Measurements from ENCODE around the gene SCN7A.
"Not testable (repeated sequence)": the region's sequence is repeated elsewhere in the genome, so short reads cannot be mapped to it uniquely, and the experiment has no call there.

SCN7A gene

GRCh38 chr2:166373539-166373938, 120.5 kb downstream of the SCN7A start:
- no peak for DNase-seq (ENCODE audit: low spot score in 2 of 2)
- no peak overlapping the region for H3K4me3 ChIP-seq
- peaks cover 22% of the 10 kb centered on the region for H3K4me1 ChIP-seq
- no peaks in the 10 kb centered on the region for H3K27me3 ChIP-seq (ENCODE audit: low read depth)
- in situ Hi-C loops (cut with MboI; ENCODE audit: low sequenced_read_pairs): no loop called here
- no peaks in the 10 kb centered on the region for H3K36me3 ChIP-seq (replicated peaks)
- no peaks in the 10 kb centered on the region for H3K9me3 ChIP-seq

DNA sequence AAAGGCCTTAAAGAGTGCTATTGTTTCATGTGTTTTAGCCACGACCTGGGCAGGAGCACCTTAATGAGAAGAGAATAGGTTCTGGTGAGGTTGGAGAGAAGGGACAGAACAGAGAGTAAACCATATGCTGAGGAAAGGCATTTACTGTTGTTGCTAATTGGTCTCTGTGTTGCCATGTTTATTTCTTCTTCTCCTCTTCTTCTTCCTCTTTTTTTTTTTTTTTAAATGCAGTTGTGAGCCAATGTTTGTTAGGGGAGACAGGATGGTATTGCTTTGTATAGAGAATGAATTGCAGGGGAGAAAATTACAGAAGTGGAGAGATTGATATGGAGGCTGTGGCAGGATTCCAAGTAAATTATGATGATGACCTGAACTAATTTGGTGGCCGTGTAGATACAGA, 120.9 kb downstream of the SCN7A start:
- Histone ChIP-seq H3K9me3 (no peaks in the 10 kb centered on the region), H3K4me1 (peaks cover 22% of the 10 kb centered on the region), H3K27me3 (ENCODE audit: low read depth) (no peaks in the 10 kb centered on the region), H3K36me3 (replicated peaks) (no peaks in the 10 kb centered on the region), H3K4me3 (no peak overlapping the region)
- no peak for DNase-seq (ENCODE audit: low spot score in 2 of 2)
- in situ Hi-C loops (cut with MboI; ENCODE audit: low sequenced_read_pairs): no loop called here

DNA sequence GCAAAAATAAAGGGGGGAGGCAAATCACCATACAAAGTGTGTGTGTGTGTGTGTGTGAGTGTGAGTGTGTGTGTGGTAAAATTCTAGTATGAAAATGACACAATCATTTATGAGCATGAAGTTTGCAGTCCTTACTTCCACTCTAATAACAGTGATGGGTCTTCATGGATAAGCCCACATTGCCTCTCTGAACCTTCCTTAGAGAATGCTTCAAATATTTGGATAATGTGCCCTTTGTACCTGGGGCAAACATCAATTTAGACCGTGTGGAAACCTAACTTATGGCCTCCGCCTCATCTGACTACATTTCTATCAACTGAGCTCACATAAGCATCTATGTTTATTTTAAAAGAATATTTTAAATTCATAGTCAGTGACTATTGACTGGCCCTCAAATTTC, 122.0 kb downstream of the SCN7A start:
- no peak for DNase-seq (ENCODE audit: low spot score in 2 of 2)
- in situ Hi-C loops (cut with MboI; ENCODE audit: low sequenced_read_pairs): no loop called here

GRCh38 chr2:166365803-166366420, 128.1 kb downstream of the SCN7A start:
- Histone ChIP-seq H3K9me3 (no peaks in the 10 kb centered on the region), H3K27me3 (ENCODE audit: low read depth) (no peaks in the 10 kb centered on the region), H3K4me3 (no peak overlapping the region), H3K4me1 (peaks cover 16% of the 10 kb centered on the region), H3K36me3 (replicated peaks) (no peaks in the 10 kb centered on the region)
- DNase-seq (ENCODE audit: low spot score in 2 of 2): no peak
- in situ Hi-C loops (cut with MboI; ENCODE audit: low sequenced_read_pairs): no loop called here

More for the DNA sequence above, 122.0 kb downstream of the SCN7A start:
- no peaks in the 10 kb centered on the region for H3K27me3 ChIP-seq (ENCODE audit: low read depth)
- H3K4me1 ChIP-seq: peaks cover 21% of the 10 kb centered on the region
- no peaks in the 10 kb centered on the region for H3K36me3 ChIP-seq (replicated peaks)
- no peaks in the 10 kb centered on the region for H3K9me3 ChIP-seq
- H3K4me3 ChIP-seq: no peak overlapping the region

DNA sequence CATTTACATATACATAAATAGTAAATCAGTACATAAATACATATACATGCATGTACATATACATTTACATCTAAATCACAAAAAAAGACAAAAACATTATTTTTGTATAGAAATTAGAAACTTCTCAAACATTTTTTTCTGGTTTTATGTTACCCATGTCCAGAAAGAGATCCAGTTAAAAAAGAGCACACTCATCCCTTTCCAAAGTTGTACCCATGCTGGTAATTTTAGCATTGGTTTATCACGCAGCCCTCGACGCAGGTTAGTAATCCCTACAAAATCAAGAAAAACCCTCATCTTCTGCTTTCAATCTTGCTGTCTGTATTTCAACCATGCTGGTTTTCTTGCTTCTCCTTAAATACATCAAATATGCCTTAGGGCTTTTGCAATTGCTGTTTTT, 128.8 kb downstream of the SCN7A start:
- in situ Hi-C loops (cut with MboI; ENCODE audit: low sequenced_read_pairs): no loop called here
- Histone ChIP-seq H3K27me3 (ENCODE audit: low read depth) (no peaks in the 10 kb centered on the region), H3K4me3 (no peak overlapping the region), H3K4me1 (peaks cover 14% of the 10 kb centered on the region), H3K36me3 (replicated peaks) (no peaks in the 10 kb centered on the region), H3K9me3 (no peaks in the 10 kb centered on the region)
- no peak for DNase-seq (ENCODE audit: low spot score in 2 of 2)

GRCh38 chr2:166364476-166365161, 129.4 kb downstream of the SCN7A start:
- no peak for DNase-seq (ENCODE audit: low spot score in 2 of 2)
- in situ Hi-C loops (cut with MboI; ENCODE audit: low sequenced_read_pairs): no loop called here
- Histone ChIP-seq H3K4me1 (peaks cover 14% of the 10 kb centered on the region), H3K9me3 (no peaks in the 10 kb centered on the region), H3K27me3 (ENCODE audit: low read depth) (no peaks in the 10 kb centered on the region), H3K36me3 (replicated peaks) (no peaks in the 10 kb centered on the region), H3K4me3 (no peak overlapping the region)

GRCh38 chr2:166361351-166362153, 132.5 kb downstream of the SCN7A start:
- in situ Hi-C loops (cut with MboI; ENCODE audit: low sequenced_read_pairs): no loop called here
- peak; percentile 13 to 65 for DNase-seq (ENCODE audit: low spot score in 2 of 2)
- no peaks in the 10 kb centered on the region for H3K27me3 ChIP-seq (ENCODE audit: low read depth)
- no peaks in the 10 kb centered on the region for H3K9me3 ChIP-seq
- H3K4me1 ChIP-seq: peaks cover 21% of the 10 kb centered on the region
- H3K36me3 ChIP-seq (replicated peaks): no peaks in the 10 kb centered on the region
- no peak overlapping the region for H3K4me3 ChIP-seq

- in situ Hi-C loops (cut with MboI; ENCODE audit: low sequenced_read_pairs): no loop called here
- H3K4me1 ChIP-seq: peaks cover 21% of the 10 kb centered on the region
- DNase-seq (ENCODE audit: low spot score in 2 of 2): no peak
- no peaks in the 10 kb centered on the region for H3K36me3 ChIP-seq (replicated peaks)
- no peaks in the 10 kb centered on the region for H3K9me3 ChIP-seq
- H3K4me3 ChIP-seq: no peak overlapping the region
- no peaks in the 10 kb centered on the region for H3K27me3 ChIP-seq (ENCODE audit: low read depth)
These were observed 133.1 kb downstream of the SCN7A start for GRCh38 chr2:166360906-166361305.

DNA sequence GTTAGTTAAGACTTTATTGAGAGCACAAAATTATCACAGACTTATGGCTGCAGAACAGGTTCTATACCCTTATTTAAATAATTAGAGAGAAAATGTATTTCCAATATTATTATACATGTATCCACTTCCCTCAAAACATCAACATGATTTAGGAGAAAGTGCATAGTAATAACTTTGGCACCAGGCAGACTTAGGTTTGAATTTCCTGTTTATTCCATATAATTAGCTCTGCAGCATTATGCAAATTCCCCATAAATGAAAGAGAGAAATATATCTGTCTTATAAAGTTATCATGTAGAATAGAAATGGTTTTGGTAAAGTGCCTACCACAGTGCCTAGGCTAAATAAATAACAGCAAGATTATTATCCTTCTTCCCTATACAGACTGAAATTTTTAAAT, 133.6 kb downstream of the SCN7A start:
- H3K4me3 ChIP-seq: no peak overlapping the region
- DNase-seq (ENCODE audit: low spot score in 2 of 2): no peak
- in situ Hi-C loops (cut with MboI; ENCODE audit: low sequenced_read_pairs): no loop called here
- no peaks in the 10 kb centered on the region for H3K9me3 ChIP-seq
- H3K36me3 ChIP-seq (replicated peaks): no peaks in the 10 kb centered on the region
- H3K4me1 ChIP-seq: peaks cover 21% of the 10 kb centered on the region
- H3K27me3 ChIP-seq (ENCODE audit: low read depth): no peaks in the 10 kb centered on the region

DNA sequence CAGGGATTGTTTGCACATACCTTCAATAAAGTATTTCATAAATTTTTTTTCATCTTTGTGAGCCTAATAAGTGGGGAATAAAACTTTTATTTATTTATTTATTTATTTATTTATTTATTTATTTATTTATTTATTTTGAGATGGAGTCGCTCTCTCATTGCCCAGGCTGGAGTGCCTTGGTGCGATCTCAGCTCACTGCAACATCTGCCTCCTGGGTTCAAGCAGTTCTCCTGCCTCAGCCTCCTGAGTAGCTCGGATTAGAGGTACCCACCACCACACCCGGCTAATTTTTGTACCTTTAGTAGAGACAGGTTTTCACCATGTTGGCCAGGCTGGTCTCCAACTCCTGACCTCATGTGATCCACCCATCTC, 136.1 kb downstream of the SCN7A start:
- H3K27me3 ChIP-seq (ENCODE audit: low read depth); H3K36me3 ChIP-seq (replicated peaks); H3K9me3 ChIP-seq; DNase-seq (ENCODE audit: low spot score in 2 of 2); in situ Hi-C loops (cut with MboI; ENCODE audit: low sequenced_read_pairs); H3K4me3 ChIP-seq: not testable (repeated sequence)
- H3K4me1 ChIP-seq: peaks cover 14% of the 10 kb centered on the region

DNA sequence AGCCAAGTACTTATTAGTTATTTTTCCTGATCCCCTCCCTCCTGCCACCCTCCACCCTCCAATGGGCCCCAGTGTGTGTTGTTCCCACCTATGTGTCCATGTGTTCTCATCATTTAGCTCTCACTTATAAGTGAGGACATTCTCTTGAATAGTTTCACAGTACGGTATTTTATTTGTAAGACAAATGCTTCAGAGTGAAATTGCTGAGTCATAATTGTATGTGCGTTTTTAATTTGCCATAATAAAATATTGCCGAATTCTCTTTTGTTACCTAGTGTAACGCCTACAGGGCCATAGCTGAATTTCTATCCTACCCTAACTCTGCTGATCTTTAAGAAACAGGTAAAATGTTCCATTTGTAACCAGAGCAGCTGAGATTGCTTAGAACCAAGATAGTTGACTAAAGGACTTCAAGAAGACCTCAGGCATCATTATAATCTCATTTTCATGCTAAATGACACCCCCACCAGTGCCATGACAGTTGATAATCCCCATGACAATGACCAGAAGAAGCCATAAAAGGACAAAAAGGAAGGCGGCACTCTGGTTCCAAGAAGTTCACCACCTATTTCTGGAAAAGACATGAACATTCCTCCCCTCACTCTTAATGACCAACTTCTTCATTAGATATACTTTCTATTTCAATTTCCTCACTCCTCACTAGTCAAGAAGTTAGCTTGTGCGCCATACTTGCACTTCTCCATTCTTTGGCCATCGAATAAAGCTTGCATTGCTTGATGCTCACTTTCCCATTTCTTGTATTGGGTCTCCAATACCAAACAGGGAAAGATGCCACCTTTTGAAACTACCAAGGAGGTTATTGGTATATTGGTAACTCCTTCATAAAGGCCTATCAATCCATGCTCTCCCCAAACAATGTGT, 136.7 kb downstream of the SCN7A start:
- in situ Hi-C loops (cut with MboI; ENCODE audit: low sequenced_read_pairs): no loop called here
- Histone ChIP-seq H3K4me3 (no peak overlapping the region), H3K4me1 (peaks cover 11% of the 10 kb centered on the region), H3K9me3 (no peaks in the 10 kb centered on the region), H3K27me3 (ENCODE audit: low read depth) (no peaks in the 10 kb centered on the region), H3K36me3 (replicated peaks) (no peaks in the 10 kb centered on the region)
- DNase-seq (ENCODE audit: low spot score in 2 of 2): no peak

Measured in HAP-1 (cell line).